22Rv1 (cell line): ENCODE measurements around the gene MCRIP1.

Source experiments
- CTCF ChIP-seq: fragments of 450-650 bp; IDR thresholded peaks from 2 replicates; pipeline ENCODE4 v1.5.1; 2017; ENCODE audit warnings: mild to moderate bottlenecking
- ZFX ChIP-seq: fragments of 450-650 bp; IDR thresholded peaks from 2 replicates; pipeline ENCODE4 v1.6.1; 2017; ENCODE audit warnings: antibody characterized with exemption, borderline replicate concordance

GRCh38 chr17:81831957-81832607, 1.0 kb downstream of the MCRIP1 start:
- TF ChIP-seq CTCF (no peak), ZFX (no peak)
